Pancreas (tissue), 10 donors: ENCODE results near the gene GP1BB. TPM values are rescaled to one million over a fixed set of nuclear protein-coding genes. Genes with fewer than 3 reads are reported as not detected.

Source experiments
- ATAC-seq, 4 donors: fragments of 200-7000 bp; cut with Tn5 transposase; one replicate each; pipeline versions ENCODE4 v1.8.0 to v1.9.1; 2020; ENCODE audit warnings: mild to moderate bottlenecking in 4 of 4, moderate library complexity in 4 of 4
- DNase-seq, 6 donors: peaks; one replicate each; pipeline ENCODE4 v3.0.0-alpha.2; 2020
- FAIRE-seq: peaks from 2 replicates; lab custom pipeline; 2012; peaks lifted over from hg19 to GRCh38; lab: Jason Lieb, UNC
- H3K27ac ChIP-seq, 4 donors: fragments of 200-600 bp; sonication (generic); 1 replicate in 3 of 4; 2 replicates in 1 of 4; pipeline versions ENCODE4 v1.5.0 to v1.8.0; 2020
- H3K27me3 ChIP-seq, 4 donors: fragments of 200-600 bp; one replicate each; pipeline ENCODE4 v1.8.0; 2021
- H3K36me3 ChIP-seq, 3 donors: fragments of 200-600 bp; sonication (generic) in 1 of 3; one replicate each; pipeline versions ENCODE4 v1.5.0 to v1.8.0; 2020 to 2021
- H3K4me1 ChIP-seq, 3 donors: fragments of 200-600 bp; one replicate each; pipeline ENCODE4 v1.8.0; 2021
- H3K4me3 ChIP-seq, 4 donors: fragments of 200-600 bp; sonication (generic) in 2 of 4; one replicate each; pipeline versions ENCODE4 v1.5.0 to v1.8.0; 2020 to 2021
- H3K9me3 ChIP-seq, 4 donors: fragments of 200-600 bp; one replicate each; pipeline ENCODE4 v1.8.0; 2021
- WGBS, 2 donors: extraction: QIAGEN DNeasy Blood & Tissue Kit; methylation state at CpG; one replicate each; pipeline ENCODE4 v1.1.7; 2013; 5-methylcytosine and 5-hydroxymethylcytosine counted together
- intact Hi-C, 3 donors: fragments of 100-400 bp; cut with DNase I; formaldehyde crosslinking; loops; one replicate each; pipeline versions ENCODE4 v1.11.1 to v1.14.2; 2022
- polyA plus RNA-seq, 2 donors: library from polyadenylated mRNA; stranded (reverse); fragments of 200-250 nt; gene quantifications; one replicate each; pipeline ENCODE4 v1.2.3, GENCODE V29; 2013
- total RNA-seq, 6 donors: library from RNA; stranded (reverse); fragmentation: NEBNext Ultra II Directional in 4 of 6; extraction: Animal tissue kit (Norgen Biotek cat#: 25700) in 4 of 6; gene quantifications; one replicate each; pipeline versions ENCODE4 v1.2.1 to v1.2.4, GENCODE V29; 2021 to 2023
- TF ChIP-seq, protein P1 (sequence below), 4 donors: fragments of 200-600 bp; sonication (generic) in 3 of 4; IDR thresholded peaks; one replicate each; pipeline versions ENCODE4 v1.5.0 to v1.8.0; 2021; ENCODE audit warnings: antibody characterized with exemption in 4 of 4
- donor health status: healthy with polysubstance abuse.
- donor health status: DM: no; HTN: no; CAD: no; lungs with moderate emphysema.
- donor health status: DM: no; HTN: no; CAD: no.
- donor health status: control.
- donor health status: control.
- donor health status: Bipolar disorder and iron deficiency.
- donor health status: DM: yes; HTN: yes; CAD: no.
- donor health status: DM: no; HTN: no; CAD: no.
- donor health status: DM: no; HTN: no; CAD: no.
- donor health status: DM: yes; HTN: yes; CAD: no.

The GP1BB gene
- total and polyA plus RNA-seq, 8 donors = 1.2 to 21.2 (median 1.5) TPM; not detected in 2

DNA sequence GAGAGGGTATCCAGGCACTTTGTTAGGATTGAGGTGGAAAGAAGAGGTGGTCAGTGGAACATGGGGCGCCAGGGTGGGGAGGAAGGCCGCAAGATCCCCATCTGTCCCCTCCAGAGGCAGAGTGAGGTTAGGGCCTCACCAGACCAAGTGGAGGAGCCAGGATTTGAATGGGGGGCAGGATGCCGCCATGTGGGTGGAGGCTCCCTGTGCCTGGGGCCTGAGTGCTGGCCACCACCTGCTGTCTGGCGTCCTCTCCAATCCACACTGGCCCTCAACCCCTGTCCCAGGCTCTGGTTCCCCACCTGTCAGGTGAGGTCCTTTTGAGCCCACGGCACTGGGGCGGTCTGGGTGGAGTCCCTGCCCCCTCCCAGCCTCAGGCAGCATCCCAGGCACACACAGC, 19.7 kb downstream of the GP1BB start:
- H3K4me1 ChIP-seq = no peaks in the 10 kb centered on the region
- no peak for ATAC-seq
- DNase-seq = no peak
- no peak overlapping the region for H3K27ac ChIP-seq
- TF ChIP-seq, protein P1, sequence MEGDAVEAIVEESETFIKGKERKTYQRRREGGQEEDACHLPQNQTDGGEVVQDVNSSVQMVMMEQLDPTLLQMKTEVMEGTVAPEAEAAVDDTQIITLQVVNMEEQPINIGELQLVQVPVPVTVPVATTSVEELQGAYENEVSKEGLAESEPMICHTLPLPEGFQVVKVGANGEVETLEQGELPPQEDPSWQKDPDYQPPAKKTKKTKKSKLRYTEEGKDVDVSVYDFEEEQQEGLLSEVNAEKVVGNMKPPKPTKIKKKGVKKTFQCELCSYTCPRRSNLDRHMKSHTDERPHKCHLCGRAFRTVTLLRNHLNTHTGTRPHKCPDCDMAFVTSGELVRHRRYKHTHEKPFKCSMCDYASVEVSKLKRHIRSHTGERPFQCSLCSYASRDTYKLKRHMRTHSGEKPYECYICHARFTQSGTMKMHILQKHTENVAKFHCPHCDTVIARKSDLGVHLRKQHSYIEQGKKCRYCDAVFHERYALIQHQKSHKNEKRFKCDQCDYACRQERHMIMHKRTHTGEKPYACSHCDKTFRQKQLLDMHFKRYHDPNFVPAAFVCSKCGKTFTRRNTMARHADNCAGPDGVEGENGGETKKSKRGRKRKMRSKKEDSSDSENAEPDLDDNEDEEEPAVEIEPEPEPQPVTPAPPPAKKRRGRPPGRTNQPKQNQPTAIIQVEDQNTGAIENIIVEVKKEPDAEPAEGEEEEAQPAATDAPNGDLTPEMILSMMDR (IDR thresholded peaks at IDR 0.05) = no peak
- no peaks in the 10 kb centered on the region for H3K9me3 ChIP-seq
- H3K27me3 ChIP-seq = no peaks in the 10 kb centered on the region
- no peak for FAIRE-seq
- no peak overlapping the region for H3K4me3 ChIP-seq
- 77 to 85% methylated on average over 6 of the region's 6 CpGs for WGBS, 2 donors
- intact Hi-C loops = loop anchor here in 1 of 3 donors (5.0 kb wide), 1 partner anchor 159 kb away; no protein-coding TSS in a partner anchor
- no peaks in the 10 kb centered on the region for H3K36me3 ChIP-seq

DNA sequence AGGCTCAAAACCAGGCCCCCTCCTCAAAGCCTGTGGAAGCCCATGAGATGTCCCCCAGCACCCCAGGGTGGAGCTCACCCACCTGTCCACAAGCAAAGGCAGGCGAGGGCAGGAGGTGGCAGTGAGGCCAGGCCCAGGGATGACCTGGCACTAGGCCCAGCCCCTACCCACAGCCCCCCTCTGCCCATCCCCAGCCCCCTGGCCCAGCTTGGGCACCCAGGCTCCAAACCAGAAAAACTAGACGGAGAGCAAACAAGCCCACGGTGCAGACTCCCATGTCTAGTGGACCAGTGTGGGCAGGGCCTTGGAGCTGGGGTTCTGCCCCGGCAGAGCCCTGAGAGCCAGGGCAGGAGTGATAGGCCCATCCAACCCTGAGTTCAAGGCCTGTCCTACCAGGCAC, 20.3 kb downstream of the GP1BB start:
- H3K4me1 ChIP-seq = no peaks in the 10 kb centered on the region
- DNase-seq = no peak
- TF ChIP-seq, protein P1 (IDR thresholded peaks at IDR 0.05) = no peak
- H3K9me3 ChIP-seq = no peaks in the 10 kb centered on the region
- intact Hi-C loops = loop anchor here in 1 of 3 donors (5.0 kb wide), 1 partner anchor 159 kb away; no protein-coding TSS in a partner anchor
- H3K27me3 ChIP-seq = no peaks in the 10 kb centered on the region
- WGBS, 2 donors = 44 to 52% methylated on average over 4 of the region's 4 CpGs
- no peak overlapping the region for H3K4me3 ChIP-seq
- H3K36me3 ChIP-seq = no peaks in the 10 kb centered on the region
- no peak for ATAC-seq
- no peak for FAIRE-seq
- no peak overlapping the region for H3K27ac ChIP-seq

DNA sequence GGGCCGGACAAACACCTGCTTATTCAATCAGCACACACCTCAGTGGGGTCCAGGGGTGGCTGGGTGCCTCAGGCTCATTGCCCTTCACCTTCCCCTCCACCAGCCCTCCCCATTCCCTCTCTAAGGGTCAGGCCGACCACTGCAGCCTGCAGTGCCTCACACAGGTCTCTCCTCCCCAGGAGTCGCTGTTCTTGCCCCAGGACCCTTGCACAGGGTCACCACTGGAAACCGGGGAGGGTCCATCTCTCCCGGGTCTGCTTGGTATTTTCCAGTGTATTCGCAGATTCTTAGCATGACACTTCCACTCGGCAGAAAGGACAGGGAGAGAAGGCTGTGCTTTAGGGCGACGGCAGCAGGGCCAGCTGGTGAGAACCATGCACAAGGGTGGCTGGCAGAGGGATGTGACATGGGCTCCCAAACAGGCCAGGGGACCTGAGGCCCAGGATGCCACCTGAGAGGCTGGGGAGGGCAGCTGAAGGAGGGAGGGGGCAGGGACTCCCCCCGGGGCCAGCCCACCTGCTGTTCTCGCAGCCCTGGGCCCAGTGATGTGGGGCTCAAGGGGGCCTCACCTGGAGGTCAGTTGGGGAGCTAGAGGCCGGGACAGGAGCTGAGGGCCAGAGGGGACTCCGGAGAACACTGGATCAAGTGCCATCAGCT, 21.1 kb downstream of the GP1BB start:
- H3K4me1 ChIP-seq = no peaks in the 10 kb centered on the region
- intact Hi-C loops = loop anchor here in 1 of 3 donors (5.0 kb wide), 1 partner anchor 158 kb away; no protein-coding TSS in a partner anchor
- DNase-seq = no peak
- 71 to 79% methylated on average over 13 of the region's 13 CpGs for WGBS, 2 donors
- H3K4me3 ChIP-seq = no peak overlapping the region
- H3K36me3 ChIP-seq = no peaks in the 10 kb centered on the region
- no peaks in the 10 kb centered on the region for H3K9me3 ChIP-seq
- TF ChIP-seq, protein P1 (IDR thresholded peaks at IDR 0.05) = no peak
- H3K27me3 ChIP-seq = no peaks in the 10 kb centered on the region
- FAIRE-seq = no peak
- no peak for ATAC-seq
- H3K27ac ChIP-seq = no peak overlapping the region

DNA sequence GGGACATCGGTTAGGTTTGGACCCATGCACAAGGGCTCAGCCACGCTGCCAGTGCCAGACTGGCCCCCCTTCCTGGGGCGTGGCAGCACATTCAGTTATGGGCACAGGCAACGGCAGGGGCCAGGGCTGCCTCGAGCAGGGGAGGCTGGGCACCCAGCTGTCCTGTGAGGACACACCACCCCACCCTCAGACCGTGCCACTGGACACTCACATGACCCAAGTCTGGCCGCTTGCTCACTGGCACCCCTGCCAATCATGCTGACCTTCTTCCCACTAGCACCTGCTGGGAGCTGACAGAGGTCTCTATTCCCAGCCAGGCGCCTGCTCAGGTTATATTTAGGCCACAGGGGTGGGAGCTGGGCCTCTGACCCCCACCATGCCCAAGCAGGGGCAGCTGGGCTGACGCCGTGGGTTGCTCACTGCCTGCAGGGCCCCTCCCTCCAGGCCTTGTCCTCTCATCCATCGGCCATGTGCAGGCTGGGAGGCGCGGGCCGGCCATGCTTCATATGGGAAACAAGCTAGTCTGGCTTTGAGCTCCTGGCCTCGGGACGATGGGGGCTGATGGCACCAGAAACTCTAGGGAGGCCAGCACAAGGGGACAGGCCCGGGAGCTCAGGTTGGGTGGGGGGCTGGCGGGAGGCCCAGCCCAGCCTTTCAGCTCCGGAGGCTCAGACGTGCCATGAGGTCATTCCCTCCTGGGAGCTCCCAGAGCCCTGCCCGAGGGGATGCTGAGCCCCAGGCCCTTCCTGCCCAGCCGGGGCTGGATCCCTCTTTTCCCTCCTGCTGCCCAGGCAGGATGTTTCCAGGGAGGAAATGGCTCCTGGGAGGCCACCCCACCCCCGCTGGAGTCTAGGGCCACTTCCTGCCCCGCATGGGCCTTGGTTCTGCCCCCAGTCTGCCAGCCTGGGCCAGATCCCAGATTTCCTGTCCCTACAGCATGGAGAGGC, 22.1 kb downstream of the GP1BB start:
- Histone ChIP-seq H3K27ac (no peak overlapping the region), H3K36me3 (no peaks in the 10 kb centered on the region), H3K4me3 (no peak overlapping the region), H3K9me3 (no peaks in the 10 kb centered on the region), H3K27me3 (no peaks in the 10 kb centered on the region), H3K4me1 (no peaks in the 10 kb centered on the region)
- WGBS, 2 donors = 70 to 75% methylated on average over 23 to 24 of the region's 24 CpGs
- FAIRE-seq (no peak), DNase-seq (no peak), ATAC-seq (no peak)
- intact Hi-C loops = no loop called here
- TF ChIP-seq, protein P1 (IDR thresholded peaks at IDR 0.05) = no peak
